HK-2 (cell line): ENCODE measurements around the gene CIAO3.
"Not testable (repeated sequence)": the region's sequence is repeated elsewhere in the genome, so short reads cannot be mapped to it uniquely, and the experiment has no call there.

ENCODE experiments used
- DNase-seq: peaks from one replicate; pipeline ENCODE4 v3.0.0-alpha.2; 2018; ENCODE audit not compliant: unreplicated experiment

The CIAO3 gene

DNA sequence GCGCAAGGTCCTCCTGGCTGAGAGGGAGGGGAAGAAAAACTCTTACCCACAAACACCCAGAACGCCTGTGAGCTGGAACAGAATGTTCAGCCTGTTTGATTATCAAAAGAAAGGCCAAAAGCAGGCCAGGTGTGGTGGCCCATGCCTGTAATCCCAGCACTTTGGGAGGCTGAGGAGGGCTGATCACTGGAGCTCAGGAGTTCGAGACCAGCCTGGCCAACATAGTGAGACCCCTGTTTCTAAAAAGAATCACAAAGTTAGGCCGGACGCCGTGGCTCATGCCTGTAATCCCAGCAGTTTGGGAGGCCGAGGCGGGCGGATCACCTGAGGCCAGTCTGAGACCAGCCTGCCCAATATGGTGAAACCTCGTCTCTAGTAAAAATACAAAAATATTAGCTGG, 35.5 kb upstream of the CIAO3 start:
- DNase-seq = not testable (repeated sequence)

DNA sequence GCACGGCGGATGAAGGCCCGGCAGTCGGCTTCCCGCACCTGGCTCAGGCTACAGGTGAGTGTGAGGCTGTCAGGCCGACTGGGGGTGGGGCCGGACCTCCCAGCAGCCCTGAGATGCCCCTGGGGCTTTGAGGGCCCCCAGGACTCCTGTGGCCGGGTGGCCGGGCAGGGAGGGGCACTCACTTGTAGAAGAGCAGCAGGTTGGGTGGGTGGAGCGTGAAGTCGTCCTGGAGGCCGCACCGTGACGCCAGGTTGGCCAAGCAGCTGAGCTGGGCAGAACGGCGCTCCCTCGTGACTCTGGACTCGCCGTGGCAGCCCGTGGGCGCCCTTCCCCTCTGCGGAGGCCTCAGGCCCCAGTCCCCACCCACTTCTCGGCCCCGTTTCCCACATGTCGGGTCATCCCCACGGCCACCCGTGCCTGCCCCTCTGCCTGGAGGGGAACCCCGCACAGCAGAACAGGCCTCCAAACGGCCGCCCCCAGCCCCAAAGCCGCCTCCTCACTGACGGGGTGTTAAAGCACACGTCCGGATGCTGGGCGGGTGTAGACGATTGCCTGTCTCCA, 34.5 kb upstream of the CIAO3 start:
- DNase-seq = no peak

DNA sequence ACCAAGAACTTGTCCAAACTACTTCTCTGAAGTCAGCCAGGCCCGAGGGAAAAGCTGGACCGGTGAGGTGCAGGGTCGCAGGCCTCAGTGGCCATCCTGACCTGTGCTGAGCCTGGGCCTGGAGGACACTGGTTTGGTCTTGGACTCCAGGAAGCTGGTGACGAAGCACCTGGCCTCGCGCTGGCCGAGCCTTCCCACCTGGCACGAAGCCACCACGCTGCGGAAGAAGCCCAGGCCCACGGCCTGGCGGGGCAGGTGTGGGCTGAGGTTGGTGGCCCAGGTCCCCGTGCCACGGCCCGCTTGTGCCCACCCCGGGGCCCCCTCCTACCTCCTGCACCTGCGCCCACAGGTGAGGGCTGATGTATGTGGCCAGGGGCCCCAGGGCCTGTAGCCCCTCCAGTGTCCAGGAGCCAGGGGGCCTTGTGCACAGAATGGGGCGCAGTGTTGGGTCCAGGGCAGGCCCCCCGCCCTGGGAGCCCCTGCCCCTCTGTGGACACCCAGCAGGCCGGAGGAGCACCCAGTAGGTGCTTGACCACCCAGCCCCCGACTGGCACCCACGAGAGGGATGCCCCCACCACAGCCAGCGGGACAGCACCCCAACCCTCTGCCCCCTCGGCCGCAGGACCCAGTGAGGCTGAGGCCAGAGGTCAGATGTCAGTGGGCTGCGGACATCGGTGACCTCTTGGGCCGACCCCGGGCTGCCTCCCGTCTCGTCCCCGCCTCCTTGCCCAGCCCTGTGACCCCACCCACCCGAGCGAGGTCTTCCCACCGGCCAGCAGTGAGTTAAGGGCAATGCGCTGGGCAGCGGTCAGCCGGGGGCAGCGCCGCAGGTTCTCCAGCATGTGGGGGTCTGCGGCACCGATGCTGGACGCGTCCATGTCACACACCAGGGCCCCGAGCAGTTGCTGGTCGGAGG, 33.5 kb upstream of the CIAO3 start:
- no peak for DNase-seq

DNA sequence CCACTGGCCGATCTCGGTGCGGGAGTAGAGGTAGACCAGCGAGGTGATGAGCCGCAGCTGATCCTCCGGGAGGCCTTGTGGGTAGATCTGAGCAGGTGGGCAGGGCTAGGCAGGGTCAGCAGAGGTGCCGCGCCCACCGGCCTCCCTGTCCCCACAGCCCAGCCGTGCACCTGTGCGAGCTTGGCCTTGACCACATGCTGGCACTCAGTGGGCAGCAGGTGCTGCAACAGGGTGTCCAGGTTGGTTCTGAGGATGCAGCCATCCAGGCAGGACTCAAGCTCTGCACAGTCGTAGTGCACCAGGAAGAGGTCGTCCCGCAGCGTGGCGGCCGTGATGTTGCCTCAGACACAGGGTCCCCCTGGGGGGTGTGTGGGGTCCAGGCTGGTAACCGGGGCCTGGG, 32.2 kb upstream of the CIAO3 start:
- DNase-seq = no peak

DNA sequence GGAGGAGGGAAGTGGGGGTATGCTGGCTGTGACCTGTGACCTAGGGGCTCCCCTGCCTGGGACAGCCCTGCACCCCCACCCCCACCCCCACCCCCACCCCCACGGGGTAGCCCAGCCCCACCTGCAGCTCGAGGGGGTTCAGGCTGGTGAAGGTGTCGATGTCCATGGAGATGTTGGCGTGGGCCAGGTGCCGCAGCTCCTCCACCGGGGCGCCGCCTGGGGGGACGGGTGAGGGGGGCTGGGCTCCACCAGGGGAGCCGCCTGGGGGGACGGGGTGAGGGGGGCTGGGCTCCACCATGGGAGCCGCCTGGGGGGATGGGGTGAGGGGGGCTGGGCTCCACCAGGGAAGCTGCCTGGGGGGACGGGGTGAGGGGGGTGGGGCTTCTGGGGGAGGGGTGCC, 29.6 kb upstream of the CIAO3 start:
- no peak for DNase-seq

DNA sequence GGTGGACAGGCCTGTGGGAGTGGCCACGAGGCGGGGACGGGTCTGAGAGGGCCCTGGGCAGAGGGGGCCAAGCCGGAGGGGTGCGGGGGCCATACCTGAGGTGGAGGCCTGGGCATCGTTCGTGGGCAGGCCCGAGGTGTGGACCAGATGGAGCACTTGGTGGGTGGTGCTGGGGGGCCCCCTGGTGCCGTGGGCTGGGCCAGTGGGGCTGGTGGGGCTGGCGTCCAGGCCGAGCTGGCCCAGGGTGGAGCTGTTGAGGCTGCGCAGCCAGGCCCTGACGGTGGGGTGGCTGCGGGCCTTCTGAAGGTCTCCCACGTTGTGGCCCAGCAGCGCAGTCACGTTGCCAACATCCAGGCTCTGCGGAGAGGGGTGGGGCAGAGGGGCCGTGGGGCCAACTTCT, 29.1 kb upstream of the CIAO3 start:
- no peak for DNase-seq

DNA sequence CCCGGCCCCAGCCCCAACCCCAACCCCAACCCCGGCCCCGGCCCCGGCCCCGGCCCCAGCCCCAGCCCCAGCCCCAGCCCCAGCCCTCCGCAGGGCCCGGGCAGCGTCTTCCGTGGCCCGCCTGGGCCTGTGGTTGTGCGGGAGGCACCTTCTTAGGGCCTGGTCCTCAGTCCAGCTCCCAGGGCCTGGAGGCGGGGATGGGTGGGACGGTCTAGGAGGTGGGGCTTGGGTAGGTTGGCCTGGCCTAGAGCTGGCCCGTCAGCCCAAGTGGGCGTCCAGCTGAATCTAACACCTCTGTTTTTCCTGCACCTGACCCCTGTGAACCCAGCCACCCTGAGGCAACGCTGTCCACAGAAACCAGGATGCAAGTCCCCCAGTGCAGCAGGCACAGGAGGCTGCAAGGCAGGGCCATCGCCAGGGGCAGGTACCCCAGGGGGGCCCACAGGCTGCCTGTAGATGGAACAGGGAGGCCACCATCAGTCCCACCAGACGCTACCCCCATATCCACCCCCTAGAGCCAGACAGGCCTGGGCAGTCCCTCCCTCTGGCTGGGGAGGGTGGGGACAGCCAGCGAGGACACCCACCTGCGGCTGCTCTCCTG, 28.5 kb upstream of the CIAO3 start:
- DNase-seq = no peak

DNA sequence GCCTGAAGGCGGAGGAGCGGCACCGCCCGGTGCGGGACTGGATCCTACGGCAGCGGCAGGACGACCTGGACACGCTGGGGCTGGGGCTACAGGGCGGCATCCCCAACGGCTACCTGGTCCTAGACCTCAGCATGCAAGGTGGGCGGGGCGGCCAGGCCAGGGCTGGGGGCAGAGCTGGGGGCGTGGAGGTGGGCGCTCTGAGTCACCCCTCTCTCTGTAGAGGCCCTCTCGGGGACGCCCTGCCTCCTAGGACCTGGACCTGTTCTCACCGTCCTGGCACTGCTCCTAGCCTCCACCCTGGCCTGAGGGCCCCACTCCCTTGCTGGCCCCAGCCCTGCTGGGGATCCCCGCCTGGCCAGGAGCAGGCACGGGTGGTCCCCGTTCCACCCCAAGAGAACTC, 27.6 kb upstream of the CIAO3 start:
- no peak for DNase-seq

DNA sequence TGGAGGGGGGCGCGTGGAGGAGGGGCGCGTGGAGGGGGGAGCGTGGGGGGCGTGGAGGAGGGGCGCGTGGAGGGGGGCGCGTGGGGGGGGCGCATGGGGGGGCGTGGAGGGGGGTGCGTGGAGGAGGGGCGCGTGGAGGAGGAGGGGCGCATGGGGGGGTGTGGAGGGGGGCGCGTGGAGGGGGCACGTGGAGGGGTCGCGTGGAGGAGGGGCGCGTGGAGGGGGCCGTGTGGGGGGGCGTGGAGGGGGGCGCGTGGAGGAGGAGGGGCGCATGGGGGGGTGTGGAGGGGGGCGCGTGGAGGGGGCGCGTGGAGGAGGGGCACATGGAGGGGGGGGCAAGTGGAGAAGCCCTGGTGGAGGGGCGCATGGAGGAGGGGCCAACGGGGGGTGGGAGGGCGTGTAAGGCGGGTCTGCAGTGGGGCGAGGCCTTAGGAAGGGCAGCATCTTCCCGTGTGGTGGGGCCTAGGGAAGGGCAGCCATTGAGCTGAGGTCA, 27.0 kb upstream of the CIAO3 start:
- no peak for DNase-seq

DNA sequence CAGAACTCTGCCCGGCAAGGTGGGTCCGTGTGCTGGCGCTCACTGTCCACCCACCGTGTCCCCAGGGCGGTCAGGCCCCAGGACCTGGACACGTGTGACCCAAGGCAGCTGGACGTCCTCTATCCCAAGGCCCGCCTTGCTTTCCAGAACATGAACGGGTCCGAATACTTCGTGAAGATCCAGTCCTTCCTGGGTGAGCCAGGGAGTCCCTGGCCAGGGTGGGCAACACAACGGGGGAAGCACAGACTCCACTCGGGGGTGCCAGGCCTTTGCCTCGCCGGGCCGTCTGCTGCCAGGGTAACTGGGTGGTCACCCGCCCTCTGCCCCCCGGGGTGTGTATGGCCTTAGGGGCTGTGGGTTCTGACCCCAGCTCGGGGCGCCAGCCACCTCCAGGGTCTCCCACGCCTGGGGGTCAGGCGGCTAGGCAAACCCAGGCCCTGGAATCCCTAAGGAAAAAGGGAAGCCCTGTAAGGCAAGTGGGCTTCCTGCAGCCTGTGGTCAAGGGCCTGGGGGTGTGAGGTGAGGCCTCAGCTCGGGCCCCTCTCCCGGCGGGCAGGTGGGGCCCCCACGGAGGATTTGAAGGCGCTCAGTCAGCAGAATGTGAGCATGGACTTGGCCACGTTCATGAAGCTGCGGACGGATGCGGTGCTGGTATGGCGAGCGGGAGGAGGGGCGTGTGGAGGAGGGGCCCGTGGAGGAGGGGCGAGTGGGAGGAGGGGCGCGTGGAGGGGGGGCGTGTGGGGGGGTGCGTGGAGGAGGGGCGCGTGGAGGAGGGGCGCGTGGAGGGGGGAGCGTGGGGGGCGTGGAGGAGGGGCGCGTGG, 26.2 kb upstream of the CIAO3 start:
- DNase-seq = no peak

DNA sequence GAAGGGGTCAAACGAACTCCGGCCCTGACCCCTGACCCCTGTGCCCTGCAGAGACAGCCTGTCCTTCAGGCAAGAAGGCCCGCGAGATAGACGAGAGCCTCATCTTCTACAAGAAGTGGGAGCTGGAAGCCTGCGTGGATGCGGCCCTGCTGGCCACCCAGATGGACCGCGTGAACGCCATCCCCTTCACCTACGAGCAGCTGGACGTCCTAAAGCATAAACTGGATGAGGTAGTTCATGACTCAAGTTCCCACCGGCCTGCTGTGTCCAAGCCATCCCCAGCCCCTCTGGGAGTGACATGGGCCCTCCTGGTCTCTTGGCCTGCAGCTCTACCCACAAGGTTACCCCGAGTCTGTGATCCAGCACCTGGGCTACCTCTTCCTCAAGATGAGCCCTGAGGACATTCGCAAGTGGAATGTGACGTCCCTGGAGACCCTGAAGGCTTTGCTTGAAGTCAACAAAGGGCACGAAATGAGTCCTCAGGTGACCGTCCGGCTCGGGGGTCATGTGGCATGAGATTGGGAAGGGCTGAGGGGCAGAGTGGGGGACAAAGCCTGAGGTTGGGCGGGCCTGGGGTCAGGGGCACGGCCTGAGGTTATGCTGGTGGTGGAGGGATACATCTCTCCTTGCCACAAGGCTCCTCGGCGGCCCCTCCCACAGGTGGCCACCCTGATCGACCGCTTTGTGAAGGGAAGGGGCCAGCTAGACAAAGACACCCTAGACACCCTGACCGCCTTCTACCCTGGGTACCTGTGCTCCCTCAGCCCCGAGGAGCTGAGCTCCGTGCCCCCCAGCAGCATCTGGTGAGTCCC, 25.4 kb upstream of the CIAO3 start:
- DNase-seq = no peak

DNA sequence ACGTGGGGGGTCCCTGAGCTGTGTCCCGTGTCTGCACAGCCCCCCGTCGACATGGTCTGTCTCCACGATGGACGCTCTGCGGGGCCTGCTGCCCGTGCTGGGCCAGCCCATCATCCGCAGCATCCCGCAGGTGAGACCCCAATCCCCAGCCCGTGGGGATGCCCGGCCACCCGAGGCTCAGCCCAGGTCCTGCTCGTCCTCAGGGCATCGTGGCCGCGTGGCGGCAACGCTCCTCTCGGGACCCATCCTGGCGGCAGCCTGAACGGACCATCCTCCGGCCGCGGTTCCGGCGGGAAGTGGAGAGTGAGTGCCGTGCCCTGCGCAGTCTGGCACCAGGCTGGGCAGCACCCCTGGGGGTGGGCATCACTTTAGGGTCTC, 24.7 kb upstream of the CIAO3 start:
- no peak for DNase-seq

DNA sequence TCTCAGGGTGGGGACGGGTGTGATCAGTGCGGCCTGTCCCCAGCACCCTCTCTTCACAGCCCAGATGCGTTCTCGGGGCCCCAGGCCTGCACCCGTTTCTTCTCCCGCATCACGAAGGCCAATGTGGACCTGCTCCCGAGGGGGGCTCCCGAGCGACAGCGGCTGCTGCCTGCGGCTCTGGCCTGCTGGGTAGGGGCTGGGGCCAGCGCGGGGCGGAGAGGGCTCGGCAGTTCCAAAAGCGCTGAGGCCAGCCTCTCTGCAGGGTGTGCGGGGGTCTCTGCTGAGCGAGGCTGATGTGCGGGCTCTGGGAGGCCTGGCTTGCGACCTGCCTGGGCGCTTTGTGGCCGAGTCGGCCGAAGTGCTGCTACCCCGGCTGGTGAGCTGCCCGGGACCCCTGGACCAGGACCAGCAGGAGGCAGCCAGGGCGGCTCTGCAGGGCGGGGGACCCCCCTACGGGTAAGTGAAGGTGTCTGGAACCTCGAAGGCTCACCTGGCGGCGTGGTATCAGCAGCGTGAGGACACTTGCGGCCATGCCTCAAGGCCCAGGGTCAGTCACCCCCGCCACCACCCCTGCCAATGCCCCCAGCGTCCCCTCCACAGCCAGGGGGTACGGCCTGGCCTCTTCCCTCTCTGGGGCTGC, 24.2 kb upstream of the CIAO3 start:
- no peak for DNase-seq

DNA sequence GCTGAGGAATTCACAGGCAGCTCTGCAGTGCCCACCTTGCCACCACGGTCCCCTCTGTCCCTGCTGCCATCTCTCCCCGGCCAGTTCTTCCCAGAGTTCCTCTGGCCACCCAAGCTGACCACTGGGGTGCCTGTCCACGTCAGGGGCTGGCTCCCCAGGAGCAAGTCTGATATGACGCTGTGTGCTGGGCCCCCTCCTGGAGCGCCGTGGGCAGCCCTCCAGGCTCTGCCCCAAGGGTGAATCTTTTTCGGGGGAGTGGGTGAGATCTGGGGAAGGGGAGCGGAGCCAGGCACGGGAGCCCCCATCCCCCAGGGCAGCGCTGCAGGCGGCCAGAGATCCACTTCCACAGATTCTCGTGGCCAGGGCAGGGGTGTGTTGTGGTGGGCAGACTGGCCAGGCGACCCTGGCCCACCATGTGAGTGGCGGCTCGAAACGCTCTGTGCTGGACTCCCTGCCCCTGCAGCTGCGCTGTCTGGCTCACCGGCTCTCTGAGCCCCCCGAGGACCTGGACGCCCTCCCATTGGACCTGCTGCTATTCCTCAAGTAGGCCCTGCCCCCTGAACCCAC, 23.5 kb upstream of the CIAO3 start:
- DNase-seq = no peak

DNA sequence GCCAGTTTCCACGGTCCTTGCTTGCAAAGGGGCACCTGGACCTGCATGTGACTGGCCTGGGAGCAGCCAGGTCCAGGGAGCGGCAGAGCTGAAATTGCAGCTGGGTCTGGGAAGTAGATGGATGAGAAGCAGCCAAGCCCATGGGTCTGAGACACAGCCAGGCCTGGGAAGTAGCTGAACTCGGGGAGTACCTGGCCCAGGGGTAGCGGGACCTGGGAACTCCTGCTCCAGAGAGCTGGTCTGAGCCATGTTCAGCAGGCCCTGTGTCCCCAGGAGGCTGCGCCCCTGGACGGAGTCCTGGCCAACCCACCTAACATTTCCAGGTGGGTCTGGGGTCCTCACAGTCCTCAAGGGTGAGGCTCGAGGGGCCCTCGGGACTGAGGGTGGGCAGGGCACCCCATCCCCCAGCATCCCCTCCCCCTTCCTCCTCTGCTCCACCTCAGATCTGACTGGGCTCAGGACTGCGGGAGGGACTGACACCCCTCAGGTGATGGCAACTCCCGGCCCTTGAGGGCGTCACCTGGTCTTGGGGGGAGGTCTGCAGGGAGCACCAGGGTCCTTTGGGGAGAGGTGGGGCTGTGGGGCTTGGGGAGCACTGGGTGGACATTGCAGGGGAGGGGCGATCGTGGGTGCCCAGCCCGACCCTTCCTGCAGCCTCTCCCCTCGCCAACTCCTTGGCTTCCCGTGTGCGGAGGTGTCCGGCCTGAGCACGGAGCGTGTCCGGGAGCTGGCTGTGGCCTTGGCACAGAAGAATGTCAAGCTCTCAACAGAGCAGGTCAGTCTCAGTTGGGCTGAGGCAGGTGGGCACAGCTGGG, 22.8 kb upstream of the CIAO3 start:
- no peak for DNase-seq

DNA sequence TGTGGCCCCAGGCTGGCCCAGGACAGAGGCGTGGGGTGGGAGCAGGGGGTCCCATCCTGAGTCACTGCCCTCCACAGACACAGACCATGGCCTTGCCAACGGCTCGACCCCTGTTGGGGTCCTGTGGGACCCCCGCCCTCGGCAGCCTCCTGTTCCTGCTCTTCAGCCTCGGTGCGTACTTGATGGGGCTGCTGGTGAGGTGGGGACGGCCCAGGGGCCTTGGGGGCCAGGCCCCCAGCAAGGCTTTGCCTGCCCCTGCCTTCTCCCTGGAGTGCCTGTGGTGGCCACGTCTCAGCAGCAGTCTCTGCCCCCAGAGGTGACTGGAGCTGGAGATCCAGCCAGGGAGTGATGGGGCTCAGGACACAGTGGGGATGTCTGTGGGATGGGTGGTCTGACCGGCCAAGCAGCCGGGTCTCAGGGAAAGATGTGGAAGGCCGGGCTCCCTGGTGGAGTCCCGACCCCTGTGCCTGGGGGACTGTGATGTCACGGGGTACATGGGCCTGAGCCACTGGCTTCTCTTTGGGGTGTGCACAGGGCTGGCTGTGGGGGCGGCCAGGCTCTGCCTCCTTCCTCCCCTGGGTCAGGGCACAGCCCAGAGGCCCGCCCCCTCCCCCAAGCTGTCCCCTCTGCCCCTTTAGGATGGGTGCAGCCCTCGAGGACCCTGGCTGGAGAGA, 21.9 kb upstream of the CIAO3 start:
- DNase-seq = no peak

DNA sequence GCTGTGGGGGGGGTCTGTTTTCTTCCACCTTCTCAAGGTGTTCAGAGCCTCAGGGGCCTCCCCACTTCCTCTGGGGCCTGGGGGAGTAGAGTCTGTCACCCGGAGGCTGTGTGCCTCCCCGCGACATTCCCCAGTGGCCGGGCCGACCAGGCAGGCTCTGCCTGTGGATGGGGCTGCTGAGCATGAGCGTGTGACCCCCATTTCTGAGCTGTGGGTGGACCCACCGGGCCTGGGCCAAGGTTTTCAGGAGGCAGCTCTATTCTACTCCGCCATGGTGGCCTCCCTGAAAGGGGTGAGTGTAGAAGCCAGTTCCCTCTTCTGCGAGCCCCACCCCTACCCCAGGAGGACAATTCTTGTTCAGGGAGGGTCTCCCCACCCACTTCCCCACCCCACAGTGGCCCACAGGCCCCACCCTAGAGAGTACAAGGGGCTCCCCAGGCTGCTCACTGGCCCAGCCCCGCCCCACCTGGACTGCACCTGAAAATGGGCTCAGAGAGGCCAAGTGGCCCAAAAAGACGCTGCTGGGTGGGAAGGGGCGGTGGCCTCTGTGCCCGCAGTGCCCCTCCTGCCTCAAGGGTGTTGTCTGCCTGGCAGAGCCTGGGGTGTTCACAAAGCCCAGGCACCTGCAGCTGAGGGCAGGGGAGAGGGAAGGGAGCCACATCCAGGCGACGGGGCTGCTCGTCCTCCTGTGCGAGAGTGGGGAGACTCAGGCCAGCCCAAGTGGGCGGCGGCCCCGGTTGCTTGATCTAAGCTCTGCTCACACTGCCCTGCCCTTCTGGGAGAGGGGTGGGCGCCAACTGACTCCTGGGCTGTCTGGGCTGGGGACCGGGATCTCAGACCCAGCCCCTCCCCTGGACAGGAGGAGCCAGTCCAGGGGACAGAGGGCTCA, 21.1 kb upstream of the CIAO3 start:
- no peak for DNase-seq
